HG02870 (cell line): ENCODE results near the gene KCNG2.

Source experiments
- ATAC-seq: cut with Tn5 transposase; IDR thresholded peaks from one replicate; pipeline ENCODE4 v1.9.1; 2021; ENCODE audit warnings: mild to moderate bottlenecking, moderate library complexity; ENCODE audit not compliant: unreplicated experiment

The KCNG2 gene

DNA sequence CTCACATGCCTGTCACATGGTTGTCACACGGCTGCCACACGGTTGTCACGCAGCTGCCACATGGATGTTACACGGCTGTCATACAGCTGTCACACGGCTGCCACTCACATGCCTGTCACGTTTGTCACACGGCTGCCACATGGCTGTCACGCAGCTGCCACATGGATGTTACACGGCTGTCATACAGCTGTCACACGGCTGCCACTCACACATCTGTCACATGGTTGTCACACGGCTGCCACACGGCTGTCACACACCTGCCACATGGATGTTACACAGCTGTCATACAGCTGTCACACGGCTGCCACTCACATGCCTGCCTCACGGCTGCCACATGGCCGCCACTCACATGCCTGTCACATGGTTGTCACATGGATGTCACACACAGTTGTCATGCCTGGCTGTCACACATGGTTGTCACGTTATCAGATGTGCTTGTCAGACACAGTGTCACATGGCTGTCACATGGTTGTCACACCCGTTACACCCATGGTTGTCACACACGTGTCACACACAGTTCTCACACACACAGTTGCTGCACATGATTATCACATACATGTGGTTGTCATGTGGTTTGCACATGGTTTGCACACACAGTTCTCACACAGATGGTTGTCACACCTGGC, 19.4 kb downstream of the KCNG2 start:
- ATAC-seq = no peak

DNA sequence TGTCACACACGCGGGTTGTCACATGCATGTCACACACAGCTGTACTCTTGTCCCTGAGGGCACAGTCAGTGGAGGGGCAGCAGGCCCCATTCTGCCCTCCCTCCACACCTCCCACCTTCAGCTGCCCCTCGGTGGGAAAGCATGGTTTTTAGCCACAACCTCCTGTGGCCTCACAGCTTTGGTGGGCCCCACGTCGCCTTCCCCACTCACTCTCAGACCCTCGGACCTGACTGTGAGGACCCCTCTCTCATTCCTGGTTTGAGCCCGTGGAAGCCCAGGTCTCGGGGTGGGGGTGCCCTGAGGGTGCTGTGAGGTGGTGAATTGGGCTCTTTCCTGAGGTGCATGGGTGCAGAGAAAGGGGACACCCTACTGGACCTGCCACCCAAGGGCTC, 19.9 kb downstream of the KCNG2 start:
- no peak for ATAC-seq

DNA sequence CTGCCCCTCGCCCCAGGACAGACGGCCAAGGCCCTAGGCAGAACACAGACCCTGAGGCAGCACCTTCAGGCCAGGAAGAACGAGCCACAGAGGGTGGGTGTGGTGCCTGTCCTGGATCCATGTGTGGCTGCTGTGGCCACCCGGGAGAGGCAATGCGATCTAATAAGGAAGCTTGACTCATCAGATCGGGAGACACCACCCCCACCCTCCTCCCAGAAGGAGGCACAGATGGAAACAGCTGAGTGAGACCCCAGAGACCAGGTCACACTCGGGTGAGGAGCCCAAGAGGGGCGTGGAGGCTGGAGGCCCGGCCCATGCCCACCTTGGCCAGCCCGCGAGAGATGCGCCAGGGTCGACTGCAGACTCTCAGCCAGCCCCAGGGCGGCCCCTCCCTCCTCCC, 20.3 kb downstream of the KCNG2 start:
- no peak for ATAC-seq

DNA sequence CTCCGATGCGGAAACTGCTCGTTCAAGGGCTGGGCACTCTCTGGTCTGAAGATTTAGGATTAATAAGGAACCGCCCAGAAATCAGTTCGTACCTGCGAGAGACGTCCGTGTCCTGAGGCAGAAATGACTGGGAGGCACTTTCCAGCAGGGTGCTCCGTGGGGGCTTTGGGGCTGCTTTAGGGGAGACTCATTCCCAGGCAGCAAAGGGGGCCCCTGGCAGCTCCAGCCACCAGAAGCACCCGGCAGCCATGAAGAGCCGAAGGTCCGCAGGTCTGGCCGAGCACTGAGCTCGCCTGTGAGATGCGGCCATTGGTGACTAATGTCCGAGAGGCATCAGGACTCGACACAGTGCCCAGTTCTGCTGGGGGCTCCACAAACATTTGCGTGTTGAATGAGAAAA, 20.9 kb downstream of the KCNG2 start:
- no peak for ATAC-seq

DNA sequence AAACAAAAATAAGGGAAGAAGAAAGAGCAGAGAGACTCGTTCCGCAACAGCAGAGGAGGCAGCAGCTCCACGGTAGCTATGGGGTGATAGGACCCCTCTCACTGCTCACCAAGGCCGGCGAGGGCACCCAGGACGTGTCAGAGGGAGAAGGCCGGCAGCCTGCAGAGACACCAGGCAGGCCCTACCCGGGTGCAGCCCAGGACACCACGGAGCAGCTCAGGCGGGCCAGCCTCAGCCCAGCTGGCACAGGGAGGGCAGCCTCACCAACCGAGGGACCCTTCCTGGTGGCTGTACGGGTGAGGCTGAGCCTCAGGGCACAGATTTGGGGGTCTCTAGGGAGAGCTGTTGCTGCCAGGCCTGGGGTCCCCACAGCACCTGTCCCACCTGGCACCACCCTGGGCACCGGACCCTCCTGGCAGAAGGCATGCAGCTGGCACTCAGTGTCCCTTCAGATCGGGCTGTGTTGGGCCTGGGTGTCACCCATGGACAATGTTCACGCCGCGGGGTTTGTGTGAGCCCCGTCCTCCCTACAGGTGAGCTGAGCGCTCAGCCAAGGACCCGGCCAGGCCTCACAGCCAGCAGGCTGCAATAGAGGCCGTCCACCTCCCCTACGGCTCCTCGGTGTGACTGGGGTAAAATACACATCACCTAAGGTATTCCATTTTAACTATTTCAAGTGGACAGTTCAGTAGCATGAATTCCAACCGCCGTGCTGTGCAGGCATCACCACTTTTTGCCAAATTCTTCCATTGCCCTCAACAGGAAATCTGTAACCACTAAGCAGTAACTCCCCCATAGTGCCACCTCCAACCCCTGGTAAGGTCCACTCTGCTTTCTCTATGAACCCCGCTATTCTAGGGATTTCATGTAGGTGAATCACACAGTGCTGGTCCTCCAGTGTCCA, 21.6 kb downstream of the KCNG2 start:
- ATAC-seq = peak; percentile 12

DNA sequence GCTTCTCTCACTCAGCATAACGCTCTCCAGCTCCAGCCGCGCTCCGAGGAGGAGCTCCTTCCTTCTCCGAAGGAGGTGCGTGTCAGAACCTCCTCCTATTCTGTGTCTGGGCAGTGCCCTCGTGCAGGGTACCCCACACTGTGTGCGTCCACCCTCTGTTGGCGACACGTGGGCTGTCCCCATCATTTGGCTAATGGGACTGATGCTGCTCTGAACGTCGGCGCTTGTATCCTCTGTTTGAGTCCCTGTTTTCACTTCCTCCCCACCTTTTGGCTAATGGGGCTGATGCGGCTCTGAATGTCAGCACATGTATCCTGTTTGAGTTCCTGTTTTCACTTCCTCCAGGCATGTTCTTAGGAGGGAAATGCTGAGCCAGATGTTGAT, 22.2 kb downstream of the KCNG2 start:
- ATAC-seq = peak; percentile 96

DNA sequence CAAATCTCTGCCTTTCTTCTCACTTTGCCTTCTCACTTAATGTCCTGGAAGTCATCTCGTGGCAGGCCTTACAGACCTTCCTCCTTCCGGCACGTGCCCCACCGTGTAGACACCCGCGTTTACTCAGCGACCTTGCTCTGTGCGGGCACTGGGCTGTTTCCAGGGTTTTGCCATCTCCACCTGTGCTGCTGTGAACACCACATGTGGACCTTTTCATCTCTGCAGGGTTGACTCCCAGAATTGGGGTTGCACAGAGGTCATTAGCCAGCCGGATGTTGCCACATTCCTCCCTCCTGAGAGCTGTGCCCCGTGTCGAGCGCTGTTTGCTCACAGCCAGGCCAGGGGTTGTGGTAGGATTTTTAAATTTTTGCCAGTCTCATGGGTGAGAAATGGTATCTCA, 25.4 kb downstream of the KCNG2 start:
- no peak for ATAC-seq

DNA sequence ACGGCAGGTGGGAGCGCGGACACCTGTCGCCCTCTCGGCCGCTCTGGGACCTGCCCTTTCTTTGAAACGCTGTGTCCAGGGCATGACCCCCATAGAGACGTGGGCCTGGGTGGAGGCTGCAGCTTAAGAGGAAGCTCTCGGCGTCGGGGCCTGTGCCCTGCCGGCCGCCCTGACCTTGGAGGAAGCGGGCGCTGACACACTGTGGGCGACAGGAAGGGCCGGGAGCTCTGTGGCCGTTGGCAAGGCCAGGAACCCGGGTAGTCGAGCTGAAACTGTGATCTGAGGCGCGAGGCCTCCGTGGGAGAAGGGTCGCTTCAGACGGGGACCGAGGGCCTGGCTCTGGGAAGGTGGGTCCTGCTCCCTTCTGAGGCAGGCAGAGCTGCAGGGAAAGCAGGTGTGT, 28.2 kb downstream of the KCNG2 start:
- no peak for ATAC-seq

DNA sequence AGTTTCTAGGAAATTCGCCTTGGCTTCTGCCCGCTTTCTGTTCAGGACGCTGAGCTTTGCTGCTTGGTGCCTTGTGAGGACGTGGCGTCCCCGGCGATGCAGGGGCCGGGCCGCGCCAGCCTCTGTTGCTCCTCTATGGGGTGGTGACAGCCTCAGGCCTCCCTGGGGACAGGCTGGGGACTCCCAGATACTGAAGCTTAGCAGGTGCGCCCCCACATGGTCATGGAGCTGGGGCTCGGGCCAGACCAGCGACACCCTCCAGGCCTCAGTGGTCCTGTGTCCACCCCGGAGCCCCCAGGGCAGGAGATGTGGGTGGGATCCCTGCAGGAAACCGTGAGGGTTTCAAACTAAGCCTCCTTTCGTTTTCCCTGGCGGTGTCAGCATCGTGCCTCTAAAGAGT, 29.2 kb downstream of the KCNG2 start:
- no peak for ATAC-seq

DNA sequence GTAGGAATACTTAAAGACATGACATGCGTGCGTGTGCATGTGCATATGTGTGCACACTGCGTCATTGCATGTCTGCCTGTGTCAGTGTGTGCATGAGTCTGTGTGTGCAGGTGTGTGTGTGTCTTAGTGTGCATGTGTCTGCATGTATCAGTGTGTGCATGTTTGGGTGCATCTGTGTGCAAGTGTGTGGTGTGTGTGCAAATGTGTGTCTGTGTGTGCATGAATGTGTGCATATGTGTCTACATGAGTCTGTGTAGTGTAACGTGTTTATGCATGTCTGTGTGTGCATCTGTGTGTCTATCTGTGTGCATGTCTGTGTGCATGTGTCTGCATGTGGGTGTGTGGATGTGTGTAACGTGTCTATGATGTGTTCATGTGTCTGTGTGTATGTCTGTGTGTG, 30.5 kb downstream of the KCNG2 start:
- no peak for ATAC-seq

DNA sequence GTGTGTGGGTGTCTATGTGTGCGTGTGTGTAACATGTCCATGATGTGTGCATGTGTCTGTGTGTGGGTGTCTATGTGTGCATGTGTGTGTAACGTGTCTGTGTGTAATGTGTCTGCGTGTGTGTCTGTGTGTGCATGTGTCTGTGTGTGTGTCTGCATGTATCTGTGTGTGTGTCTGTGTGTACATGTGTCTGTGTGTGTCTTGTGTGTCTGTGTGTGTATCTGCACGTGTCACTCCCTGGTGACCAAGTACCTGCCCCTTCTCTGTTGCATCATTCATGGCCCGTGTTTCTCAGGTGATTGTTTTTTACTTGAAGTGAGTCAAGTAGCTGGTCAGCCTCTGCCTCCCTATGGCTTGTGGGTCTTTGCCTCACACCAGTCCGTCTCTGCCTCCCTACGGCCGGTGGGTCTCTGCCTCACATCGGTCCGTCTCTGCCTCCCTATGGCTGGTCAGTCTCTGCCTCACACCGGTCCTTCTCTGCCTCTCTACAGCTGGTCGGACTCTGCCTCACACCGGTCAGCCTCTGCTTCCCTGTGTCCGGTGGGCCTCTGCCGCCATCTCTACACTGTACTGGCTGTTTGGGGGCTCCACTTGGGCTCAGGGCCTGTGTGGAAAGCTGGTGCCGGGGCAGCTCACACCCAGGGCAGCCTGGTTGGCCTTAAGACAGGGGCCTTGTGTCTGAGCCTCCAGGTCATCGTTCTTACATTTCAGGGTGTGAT, 31.6 kb downstream of the KCNG2 start:
- ATAC-seq = no peak

DNA sequence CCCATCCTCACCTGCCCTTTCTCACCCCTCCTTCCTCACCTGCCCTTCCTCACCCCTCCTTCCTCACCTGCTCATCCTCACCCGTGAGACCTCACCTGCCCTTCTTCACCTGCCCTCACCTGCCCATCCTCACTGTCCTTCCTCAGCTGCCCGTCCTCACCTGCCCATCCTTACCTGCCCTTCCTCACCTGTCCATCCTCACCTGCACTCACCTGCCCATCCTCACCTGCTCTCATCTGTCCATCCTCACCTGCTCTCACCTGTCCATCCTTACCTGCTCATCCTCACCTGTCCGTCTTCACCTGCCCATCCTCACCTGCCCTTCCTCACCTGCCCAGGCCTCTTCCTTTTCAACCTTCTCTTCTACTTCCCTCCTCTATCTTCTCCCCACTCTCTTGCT, 34.4 kb downstream of the KCNG2 start:
- ATAC-seq = no peak

DNA sequence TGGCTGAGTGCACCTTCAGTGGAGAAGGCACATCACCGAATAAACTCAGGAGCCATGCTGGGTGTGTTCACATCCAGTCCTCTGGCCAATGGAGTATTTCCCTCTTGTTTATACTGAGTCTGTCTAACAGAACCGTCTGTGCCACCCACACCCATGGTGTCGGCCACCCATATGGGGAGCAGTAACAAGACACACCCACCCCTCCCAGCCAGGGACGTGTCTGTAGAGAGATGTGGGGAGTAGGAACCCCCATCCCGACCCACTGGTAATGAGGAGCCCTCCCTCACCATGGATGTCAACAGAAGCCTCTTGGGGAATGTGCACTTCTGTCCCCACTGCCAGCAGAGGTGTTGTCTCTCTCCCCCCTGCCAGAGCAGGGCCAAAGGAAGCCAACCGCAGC, 37.1 kb downstream of the KCNG2 start:
- no peak for ATAC-seq

DNA sequence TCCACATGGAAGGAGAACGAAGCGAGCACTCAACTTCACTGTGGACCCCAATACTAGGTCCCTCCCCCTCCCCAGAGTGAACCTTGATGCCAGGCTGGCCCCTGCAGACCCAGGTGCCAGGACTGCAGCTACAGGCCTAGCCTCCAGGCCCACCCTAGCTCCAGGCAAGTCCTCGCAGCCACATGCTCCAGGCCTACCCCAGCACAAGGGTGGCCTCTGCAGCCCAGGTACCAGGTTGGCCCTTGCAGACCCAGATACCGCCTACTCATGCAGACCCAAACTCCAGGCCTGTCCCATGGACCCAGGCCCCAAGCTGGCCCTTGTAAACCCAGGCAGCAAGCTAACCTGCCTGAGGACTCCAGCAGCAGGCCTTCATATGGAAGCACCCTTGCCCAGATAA, 44.2 kb downstream of the KCNG2 start:
- ATAC-seq = no peak

DNA sequence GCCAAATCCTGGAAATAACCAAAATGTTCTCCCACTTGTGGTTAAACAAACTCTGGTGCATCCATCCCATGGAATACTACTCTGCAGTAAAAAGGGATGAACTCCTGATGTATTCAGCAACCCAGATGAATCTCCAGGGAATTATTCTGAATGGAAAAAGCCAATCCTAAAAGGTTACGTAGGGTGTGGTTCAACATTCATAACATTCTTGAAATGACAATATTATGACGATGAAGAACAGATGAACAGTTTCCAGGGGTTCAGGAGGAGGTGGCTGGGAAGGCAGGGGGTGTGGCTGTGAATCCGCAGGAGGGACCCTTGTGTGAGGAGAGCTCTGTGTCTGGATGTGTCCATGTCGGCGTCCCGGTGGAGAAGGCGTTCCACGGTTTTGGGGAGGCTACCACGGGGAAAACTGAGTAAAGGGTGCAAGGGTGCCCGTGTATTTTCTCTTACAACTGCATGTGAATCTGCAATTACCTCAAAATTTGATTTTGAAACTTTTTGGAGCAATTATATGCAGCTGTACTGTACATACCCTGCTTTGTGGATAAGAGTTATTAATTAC, 47.3 kb downstream of the KCNG2 start:
- no peak for ATAC-seq

DNA sequence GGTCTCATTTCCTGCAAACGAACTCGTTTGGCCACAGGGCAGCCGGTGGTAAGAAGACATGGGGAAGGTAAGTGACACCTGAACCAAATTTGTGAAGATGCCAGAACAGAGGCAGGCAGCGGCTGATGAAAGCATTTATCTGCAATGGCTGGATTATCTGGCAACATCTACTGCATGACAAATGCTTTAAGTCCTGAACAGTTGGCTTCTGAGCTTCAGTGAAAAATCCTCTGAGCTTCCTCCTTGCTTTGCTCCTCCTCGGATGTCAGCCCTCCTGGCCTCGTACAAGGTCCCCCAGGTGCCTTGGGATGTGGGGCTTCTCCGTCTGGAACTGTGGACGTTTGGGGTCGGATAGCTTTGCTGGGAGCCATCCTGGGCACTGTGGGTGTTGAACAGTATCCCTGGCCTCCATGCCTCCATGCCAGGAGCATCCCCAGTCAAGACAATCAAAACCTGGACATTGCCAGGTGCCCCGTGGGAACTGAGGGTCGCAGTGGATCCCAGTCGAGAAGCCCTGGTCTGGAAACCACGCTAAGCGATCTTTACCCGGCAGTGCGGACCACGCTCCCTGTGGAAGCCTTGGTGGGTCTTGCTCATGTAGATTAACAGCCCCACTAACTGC, 49.3 kb downstream of the KCNG2 start:
- no peak for ATAC-seq

DNA sequence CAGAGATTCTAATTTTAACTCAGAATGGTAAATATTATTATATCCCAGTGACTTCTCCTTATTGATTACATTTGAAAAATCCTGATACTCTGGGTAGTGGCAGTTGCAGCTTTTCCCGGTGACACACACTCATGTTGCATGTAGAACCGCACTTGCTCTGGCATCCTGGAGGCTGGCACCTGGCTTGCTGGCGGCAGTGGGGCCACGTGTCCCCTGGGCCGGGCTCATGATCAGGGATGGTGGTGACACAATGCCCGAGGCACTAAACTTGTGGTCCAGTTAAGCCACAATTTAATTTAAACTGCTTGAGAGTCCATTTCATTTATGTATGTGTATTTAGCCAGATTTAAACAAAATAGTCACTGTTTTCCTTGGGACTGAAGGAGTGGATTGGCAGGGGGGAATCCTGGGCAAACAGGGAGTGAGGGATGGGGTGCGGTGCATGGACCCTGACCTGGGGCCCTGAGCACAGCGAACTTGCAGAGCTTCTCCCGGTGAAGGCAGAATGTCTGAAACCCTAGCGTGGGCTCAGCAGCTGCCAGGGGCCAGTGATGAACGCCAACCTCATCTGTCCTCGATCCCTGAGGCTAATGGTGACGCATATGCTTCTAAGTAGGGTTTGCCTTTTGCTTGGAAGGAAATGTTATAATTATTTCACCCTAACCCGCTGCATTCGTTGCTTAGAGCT, 50.0 kb downstream of the KCNG2 start:
- no peak for ATAC-seq

DNA sequence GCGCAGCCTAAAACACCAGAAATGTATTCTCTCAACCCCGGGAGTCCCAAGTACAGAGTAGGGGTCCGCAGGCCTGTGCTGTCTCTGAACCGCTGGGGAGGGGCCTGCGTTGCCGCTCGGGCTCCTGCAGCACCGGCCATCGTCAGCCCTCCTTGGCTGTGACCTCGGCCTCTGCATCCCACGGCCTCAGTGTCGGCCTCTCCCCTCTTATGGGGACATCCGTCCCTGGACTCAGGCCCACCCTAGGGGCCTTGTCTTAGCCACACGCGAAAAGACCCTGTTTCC, 50.5 kb downstream of the KCNG2 start:
- ATAC-seq = no peak

DNA sequence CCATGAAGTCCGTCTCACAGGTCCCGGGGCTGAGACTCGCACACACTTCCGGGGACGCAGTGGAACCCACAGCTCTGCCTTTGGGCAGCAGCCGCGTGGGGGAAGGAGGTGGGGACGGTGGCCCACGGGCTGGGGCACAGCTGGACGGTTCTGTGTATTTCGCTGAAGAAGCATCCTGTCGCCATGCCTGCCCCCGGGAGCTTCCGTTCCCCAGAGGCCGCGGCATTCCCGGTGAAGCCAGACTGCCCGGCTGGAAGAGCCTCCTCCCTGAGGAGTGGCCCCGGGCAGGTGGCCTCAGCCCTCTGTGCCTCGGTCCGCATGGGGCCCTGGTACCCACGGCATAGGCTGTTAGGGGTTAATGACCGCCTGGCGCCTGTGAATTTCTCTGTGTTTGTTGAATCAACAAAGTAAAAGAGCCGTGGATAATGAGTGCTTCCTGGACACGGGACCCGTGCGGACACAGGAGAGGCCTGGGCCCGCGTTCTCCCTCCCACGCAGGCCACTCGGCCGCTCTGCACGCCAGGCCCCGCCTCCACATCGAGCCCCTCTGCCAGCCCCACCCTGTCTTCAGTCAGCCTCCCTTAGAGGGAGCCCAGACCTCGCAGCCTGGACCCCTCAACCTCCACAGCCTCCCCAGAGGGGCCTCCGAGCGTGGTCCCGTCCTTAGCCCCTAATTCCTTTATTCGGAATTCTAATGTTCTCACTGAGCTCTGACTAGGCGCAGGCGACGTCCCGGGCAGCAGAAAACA, 51.0 kb downstream of the KCNG2 start:
- no peak for ATAC-seq
